NT2/D1 (cell line): ENCODE data around the gene PHETA2.
"Not testable (repeated sequence)": the region's sequence is repeated elsewhere in the genome, so short reads cannot be mapped to it uniquely, and the experiment has no call there.

ENCODE experiments used
- DNase-seq: peaks from one replicate; pipeline ENCODE4 v3.0.0-alpha.2; 2011; ENCODE audit warnings: low read depth, low spot score
- H3K27me3 ChIP-seq: 2 replicates; pipeline ENCODE4 v1.6.0; 2011; ENCODE audit warnings: mild to moderate bottlenecking; ENCODE audit not compliant: insufficient read length, insufficient read depth
- H3K36me3 ChIP-seq: 2 replicates; pipeline ENCODE4 v1.6.1; 2011; ENCODE audit warnings: mild to moderate bottlenecking, low read length, mixed read lengths; ENCODE audit not compliant: insufficient read depth, insufficient read length
- H3K4me1 ChIP-seq: 2 replicates; pipeline ENCODE4 v1.5.1; 2011; ENCODE audit not compliant: insufficient read depth, insufficient read length
- H3K4me3 ChIP-seq: 2 replicates; pipeline ENCODE4 v1.5.1; 2011; ENCODE audit warnings: low read depth; ENCODE audit not compliant: insufficient read length
- H3K9ac ChIP-seq: 2 replicates; pipeline ENCODE4 v1.6.0; 2011; ENCODE audit warnings: low read depth; ENCODE audit not compliant: insufficient read length
- H3K9me3 ChIP-seq: 2 replicates; pipeline ENCODE4 v1.5.1; 2011; ENCODE audit warnings: mild to moderate bottlenecking, low read length; ENCODE audit not compliant: insufficient read depth
- SUZ12 ChIP-seq: IDR thresholded peaks from 2 replicates; pipeline ENCODE4 v1.6.1; 2011; ENCODE audit not compliant: insufficient read length, insufficient read depth; ENCODE audit errors: extremely low read depth
- YY1 ChIP-seq: IDR thresholded peaks from 2 replicates; pipeline ENCODE4 v1.6.1; 2011; ENCODE audit not compliant: insufficient read length, insufficient read depth
- ZNF274 ChIP-seq: IDR thresholded peaks from 2 replicates; pipeline ENCODE4 v1.6.1; 2011; ENCODE audit warnings: mild to moderate bottlenecking, low read depth, low read length

PHETA2 gene

DNA sequence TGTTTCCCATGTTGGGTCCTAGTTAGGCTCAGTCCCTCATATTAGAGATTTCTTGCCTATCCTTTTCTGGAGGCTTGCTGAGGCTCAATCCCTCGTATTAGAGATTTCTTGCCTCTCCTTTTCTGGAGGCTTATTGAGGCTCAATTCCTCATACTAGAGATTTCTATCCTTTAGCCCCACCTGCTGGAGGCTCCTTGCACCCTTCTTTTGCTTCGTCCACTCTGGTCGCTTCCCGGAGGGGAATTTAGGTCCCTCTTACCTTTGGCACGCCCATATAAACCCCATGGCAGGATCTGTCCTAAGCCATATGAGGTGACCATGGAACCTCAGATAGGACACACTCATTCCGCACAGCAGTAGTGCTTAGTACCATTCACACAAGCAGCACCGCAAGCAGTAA lies 40.7 kb downstream of the PHETA2 start:
- H3K9ac ChIP-seq = no peak overlapping the region
- H3K36me3 ChIP-seq = no peaks in the 10 kb centered on the region
- H3K9me3 ChIP-seq = peaks cover 37% of the 10 kb centered on the region
- DNase-seq = no peak
- no peaks in the 10 kb centered on the region for H3K4me1 ChIP-seq
- H3K4me3 ChIP-seq = no peak overlapping the region
- no peaks in the 10 kb centered on the region for H3K27me3 ChIP-seq
- TF ChIP-seq YY1 = no peak
- TF ChIP-seq ZNF274 = no peak
- TF ChIP-seq SUZ12 = no peak

DNA sequence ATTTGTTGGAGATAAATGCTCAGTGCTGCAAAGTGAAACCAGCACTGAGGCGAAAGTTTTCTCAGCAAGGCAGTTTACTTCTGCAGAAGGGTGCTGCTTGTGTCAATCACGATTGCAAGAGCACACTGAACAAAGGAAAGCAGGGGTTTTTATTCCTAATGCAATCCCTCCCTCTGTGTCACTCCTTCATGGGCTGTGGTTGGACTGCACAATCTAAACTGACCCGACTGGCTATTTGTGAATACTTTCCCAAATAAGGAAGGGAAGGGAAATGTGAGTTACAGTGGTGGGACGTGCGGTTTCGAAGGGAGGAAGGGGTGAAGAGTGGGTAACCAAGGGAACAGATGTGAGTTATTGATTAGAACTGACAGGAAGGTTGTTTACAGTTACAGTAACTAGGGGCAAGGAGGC lies 41.4 kb downstream of the PHETA2 start:
- H3K27me3 ChIP-seq, H3K36me3 ChIP-seq, H3K4me1 ChIP-seq, H3K4me3 ChIP-seq, DNase-seq, H3K9ac ChIP-seq: not testable (repeated sequence)
- peaks cover 37% of the 10 kb centered on the region for H3K9me3 ChIP-seq

DNA sequence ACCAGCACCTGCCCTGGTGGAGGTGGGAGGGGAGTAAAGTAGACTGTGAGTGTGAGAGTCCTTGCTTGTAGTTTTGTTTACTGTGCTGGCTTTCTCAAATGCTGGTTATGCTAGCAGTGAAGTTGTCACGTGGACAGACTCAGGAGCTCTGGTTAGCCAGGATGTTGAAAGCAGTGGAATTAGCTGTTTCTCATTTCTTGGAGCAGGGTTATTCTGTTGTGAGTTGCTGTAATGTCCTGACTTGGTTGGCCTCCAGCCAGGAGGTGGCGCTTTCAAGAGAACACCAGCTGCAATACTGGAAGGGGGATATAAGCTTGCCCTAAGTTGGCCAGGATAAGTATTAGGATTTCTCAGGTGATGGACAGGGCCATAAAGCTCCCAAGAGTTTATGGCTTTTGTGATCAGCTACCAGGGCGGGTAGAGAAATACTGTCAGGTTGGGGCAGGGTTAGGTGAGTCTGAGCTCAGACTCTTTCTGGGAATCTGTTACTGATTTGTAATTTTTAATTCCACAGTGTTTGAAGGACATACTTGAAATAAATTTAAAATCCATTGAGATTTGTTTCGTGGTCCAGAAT lies 42.9 kb downstream of the PHETA2 start:
- no peak for DNase-seq
- Histone ChIP-seq H3K36me3 (no peaks in the 10 kb centered on the region), H3K4me1 (no peaks in the 10 kb centered on the region), H3K9ac (no peak overlapping the region), H3K4me3 (no peak overlapping the region), H3K9me3 (peaks cover 37% of the 10 kb centered on the region), H3K27me3 (no peaks in the 10 kb centered on the region)
- TF ChIP-seq SUZ12 (no peak), ZNF274 (no peak), YY1 (no peak)

DNA sequence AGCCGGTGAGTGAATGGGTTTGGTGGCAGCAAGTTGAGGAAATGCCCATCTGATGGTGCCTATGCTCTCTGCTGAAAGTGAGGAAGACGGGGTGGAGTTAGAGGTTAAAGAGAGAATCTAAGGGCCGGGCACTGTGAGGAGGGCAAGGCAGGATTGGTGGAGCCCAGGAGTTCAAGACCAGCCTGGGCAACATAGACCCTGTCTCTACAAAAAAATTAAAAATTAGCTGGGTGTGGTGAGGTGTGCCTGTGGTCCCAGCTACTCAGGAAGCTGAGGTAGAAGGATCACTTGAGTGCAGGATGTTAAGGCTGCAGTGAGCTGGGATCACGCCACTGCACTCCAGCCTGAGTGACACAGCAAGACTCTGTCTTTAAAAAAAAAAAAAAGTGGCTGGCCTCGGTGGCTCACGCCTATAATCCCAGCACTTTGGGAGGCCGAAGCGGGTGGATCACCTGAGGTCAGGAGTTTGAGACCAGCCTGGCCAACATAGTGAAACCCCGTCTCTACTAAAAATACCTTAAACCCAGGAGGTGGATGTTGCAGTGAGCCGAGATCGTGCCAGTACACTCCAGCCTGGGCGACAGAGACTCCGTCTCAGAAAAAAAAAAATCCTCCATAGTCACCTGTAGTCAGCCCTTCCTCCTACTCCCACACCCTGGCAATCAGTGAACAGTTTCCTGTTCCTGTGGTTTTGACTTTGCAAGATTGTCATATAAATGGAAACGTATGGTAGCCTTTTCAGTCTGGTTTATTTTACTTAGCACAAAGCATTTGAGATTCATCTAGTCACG lies 46.4 kb downstream of the PHETA2 start:
- not testable (repeated sequence) for H3K4me1 ChIP-seq, H3K9ac ChIP-seq, H3K36me3 ChIP-seq, H3K4me3 ChIP-seq, DNase-seq, H3K27me3 ChIP-seq
- peaks cover 19% of the 10 kb centered on the region for H3K9me3 ChIP-seq

DNA sequence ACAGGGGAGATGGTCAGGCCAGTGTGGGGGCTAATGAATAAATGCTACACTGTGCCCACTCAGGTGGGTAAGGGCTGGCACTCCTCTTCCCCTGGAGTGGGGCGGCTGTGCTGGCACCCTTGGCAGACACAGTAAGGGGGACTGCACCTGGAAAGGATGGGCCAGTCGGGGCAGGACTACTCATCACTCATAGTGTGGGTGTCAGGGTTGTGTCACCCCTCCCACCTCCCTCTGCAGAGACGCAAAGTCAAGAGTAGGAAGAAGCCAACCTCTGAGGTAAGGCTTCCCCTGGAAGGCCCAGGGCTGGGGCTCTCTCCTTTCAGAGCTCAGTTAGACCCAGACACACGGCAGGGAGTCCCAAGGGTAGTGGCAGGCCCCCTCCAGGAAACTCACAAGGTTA lies 49.5 kb downstream of the PHETA2 start:
- H3K27me3 ChIP-seq, H3K4me3 ChIP-seq, H3K9ac ChIP-seq, DNase-seq, H3K9me3 ChIP-seq, H3K36me3 ChIP-seq, H3K4me1 ChIP-seq: not testable (repeated sequence)

DNA sequence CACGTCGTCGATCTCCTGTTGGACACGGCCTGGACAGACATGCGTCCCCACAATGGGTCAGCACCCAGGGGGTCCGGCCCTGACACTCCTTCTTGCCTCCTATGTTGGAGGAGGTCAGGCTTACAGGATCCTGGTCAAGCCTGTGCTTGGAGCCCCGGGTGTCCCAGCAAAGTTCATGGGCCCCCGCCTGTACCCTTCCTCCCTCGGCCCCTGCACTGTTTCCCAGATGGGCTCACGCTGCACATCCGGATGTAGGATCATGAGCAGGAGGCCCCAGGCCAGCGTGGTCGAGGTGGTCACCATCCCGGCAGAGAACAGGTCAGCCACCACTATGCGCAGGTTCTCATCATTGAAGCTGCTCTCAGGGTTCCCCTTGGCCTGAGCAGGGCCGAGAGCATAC lies 53.6 kb downstream of the PHETA2 start:
- Histone ChIP-seq H3K4me1 (no peaks in the 10 kb centered on the region), H3K9ac (no peak overlapping the region), H3K27me3 (no peaks in the 10 kb centered on the region), H3K36me3 (no peaks in the 10 kb centered on the region), H3K9me3 (no peaks in the 10 kb centered on the region), H3K4me3 (no peak overlapping the region)
- DNase-seq = no peak
- TF ChIP-seq SUZ12 (no peak), ZNF274 (no peak), YY1 (no peak)

DNA sequence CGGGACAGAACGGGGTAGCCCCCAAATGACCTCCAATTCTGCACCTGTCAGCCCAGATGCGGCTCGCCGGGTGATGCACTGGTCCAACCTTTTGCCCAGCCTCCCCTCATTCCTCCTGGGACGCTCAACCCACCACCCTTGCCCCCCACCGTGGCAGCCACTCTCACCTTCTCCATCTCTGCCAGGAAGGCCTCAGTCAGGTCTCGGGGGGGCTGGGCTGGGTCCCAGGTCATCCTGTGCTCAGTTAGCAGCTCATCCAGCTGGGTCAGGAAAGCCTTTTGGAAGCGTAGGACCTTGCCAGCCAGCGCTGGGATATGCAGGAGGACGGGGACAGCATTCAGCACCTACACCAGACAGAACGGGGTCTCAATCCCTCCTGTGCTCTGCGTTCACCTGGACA lies 54.0 kb downstream of the PHETA2 start:
- H3K27me3 ChIP-seq, H3K9me3 ChIP-seq, H3K36me3 ChIP-seq, DNase-seq, H3K4me1 ChIP-seq, H3K9ac ChIP-seq, H3K4me3 ChIP-seq: not testable (repeated sequence)
